SH-SY5Y (cell line): ENCODE results near the gene AUP1.

ENCODE experiments used
- GATA2 ChIP-seq: IDR thresholded peaks from 2 replicates; pipeline ENCODE4 v1.6.1; 2011; ENCODE audit warnings: mild to moderate bottlenecking, low read depth, low read length
- GATA3 ChIP-seq: IDR thresholded peaks from 2 replicates; pipeline ENCODE4 v1.6.1; 2011; ENCODE audit warnings: low read depth, mild to moderate bottlenecking, low read length, moderate library complexity

DNA sequence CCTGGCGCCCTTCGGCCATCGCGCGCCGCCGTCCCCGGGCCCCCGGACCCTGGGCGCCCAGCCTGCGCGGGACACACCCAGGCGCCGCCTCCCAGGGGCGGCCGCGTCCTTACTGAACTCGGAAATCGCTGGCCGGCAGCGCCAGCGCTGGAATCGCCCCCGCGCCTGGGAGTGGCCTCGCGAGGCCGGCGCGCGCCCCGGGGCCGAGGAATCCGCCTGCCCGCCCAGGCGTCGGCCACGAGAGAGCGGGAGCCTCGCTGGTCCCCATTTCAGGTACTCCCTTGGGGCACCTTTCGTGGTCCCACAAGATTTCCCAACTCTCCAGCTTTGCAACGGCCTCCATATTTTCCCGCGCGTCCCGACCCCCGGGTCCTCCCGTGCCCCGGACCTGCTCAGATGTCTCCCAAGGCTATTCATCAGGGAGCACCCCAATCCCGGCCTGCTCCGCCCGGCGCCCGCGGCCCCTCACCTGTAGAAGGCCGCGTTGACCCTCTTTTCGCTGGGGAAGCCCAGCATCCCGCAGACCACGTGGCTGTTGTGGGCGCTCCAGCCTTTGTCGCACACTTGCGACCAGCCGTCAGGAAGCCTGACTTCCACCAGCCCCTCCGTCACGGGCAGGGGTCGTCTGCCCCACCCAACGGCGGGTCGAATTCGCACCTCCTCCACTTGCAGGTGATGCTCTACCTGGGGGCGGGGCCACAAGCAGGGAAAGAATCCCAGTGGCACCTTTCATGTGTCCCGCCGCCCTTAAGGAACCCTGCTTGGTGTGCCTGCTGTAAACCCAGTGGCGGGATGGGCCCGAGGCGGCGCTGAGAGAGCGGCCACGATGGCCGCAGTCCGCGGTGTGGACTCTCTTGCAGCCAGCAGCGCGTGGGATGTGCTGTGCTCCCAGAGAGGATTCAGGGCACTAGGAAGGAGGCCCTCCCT is 19.7 kb upstream of the AUP1 start:
- TF ChIP-seq GATA2 (no peak), GATA3 (no peak)
